ENCODE results near the gene MARF1.
A peak's percentile ranks its signal among the peaks of the same experiment; 100 is the strongest.
"Not testable (repeated sequence)": the region's sequence is repeated elsewhere in the genome, so short reads cannot be mapped to it uniquely, and the experiment has no call there.

Gene MARF1

GRCh38 chr16:15652293-15653001, 9.5 kb upstream of the MARF1 start:
- no peak for DNase-seq

- DNase-seq: peak; percentile 71
Measured at GRCh38 chr16:15650698-15651171, 7.8 kb upstream of the MARF1 start.

GRCh38 chr16:15650019-15650697, 7.2 kb upstream of the MARF1 start, which contains the start of gene NDE1:
Gene NDE1 (plus strand): TSS chr16:15650245. CDS start chr16:15664779, 14,534 bp downstream.
- DNase-seq: peak; percentile 91

GRCh38 chr16:15649727-15650018, 6.7 kb upstream of the MARF1 start:
- no peak for DNase-seq

- not testable (repeated sequence) for DNase-seq
Measured at GRCh38 chr16:15649311-15649710, 6.4 kb upstream of the MARF1 start.

GRCh38 chr16:15648135-15648730, 5.3 kb upstream of the MARF1 start:
- DNase-seq: no peak

- DNase-seq: no peak
Measured at GRCh38 chr16:15647294-15648014, 4.5 kb upstream of the MARF1 start.

- not testable (repeated sequence) for DNase-seq
Measured at GRCh38 chr16:15646557-15647293, 3.8 kb upstream of the MARF1 start.

GRCh38 chr16:15644962-15645465, 2.1 kb upstream of the MARF1 start:
- not testable (repeated sequence) for DNase-seq

GRCh38 chr16:15644267-15644961, 1.5 kb upstream of the MARF1 start:
- DNase-seq: no peak

GRCh38 chr16:15643946-15644250, 944 bp upstream of the MARF1 start:
- DNase-seq: no peak

GRCh38 chr16:15642557-15643047, 352 bp downstream of the MARF1 start:
- no peak for DNase-seq

GRCh38 chr16:15641753-15642556, 999 bp downstream of the MARF1 start:
- DNase-seq: no peak

- no peak for DNase-seq
Measured at GRCh38 chr16:15640966-15641365, 2.0 kb downstream of the MARF1 start.

GRCh38 chr16:15639061-15639568, 3.8 kb downstream of the MARF1 start:
- DNase-seq: peak; percentile 65

- no peak for DNase-seq
Measured at GRCh38 chr16:15636392-15636873, 6.5 kb downstream of the MARF1 start.

- DNase-seq: no peak
Measured at GRCh38 chr16:15635926-15636325, 7.0 kb downstream of the MARF1 start.

- no peak for DNase-seq
Measured at GRCh38 chr16:15631730-15632409, 11.1 kb downstream of the MARF1 start.

GRCh38 chr16:15621889-15622288, 21.1 kb downstream of the MARF1 start:
- no peak for DNase-seq

GRCh38 chr16:15621456-15621855, 21.5 kb downstream of the MARF1 start:
- DNase-seq: no peak

All from activated CD8-positive, alpha-beta memory T cell treated with anti-CD3 and anti-CD28 coated beads for 24 hours (primary cell).